Pancreas (tissue), 10 donors: ENCODE measurements around the gene NAB2. TPM values are rescaled to one million over a fixed set of nuclear protein-coding genes. Genes with fewer than 3 reads are reported as not detected.

ENCODE experiments used
- ATAC-seq, 4 donors: fragments of 200-7000 bp; cut with Tn5 transposase; one replicate each; pipeline versions ENCODE4 v1.8.0 to v1.9.1; 2020; ENCODE audit warnings: mild to moderate bottlenecking in 4 of 4, moderate library complexity in 4 of 4
- DNase-seq, 6 donors: peaks; one replicate each; pipeline ENCODE4 v3.0.0-alpha.2; 2020
- FAIRE-seq: peaks from 2 replicates; lab custom pipeline; 2012; peaks lifted over from hg19 to GRCh38; lab: Jason Lieb, UNC
- H3K27ac ChIP-seq, 4 donors: fragments of 200-600 bp; sonication (generic); 1 replicate in 3 of 4; 2 replicates in 1 of 4; pipeline versions ENCODE4 v1.5.0 to v1.8.0; 2020
- H3K27me3 ChIP-seq, 4 donors: fragments of 200-600 bp; one replicate each; pipeline ENCODE4 v1.8.0; 2021
- H3K36me3 ChIP-seq, 3 donors: fragments of 200-600 bp; sonication (generic) in 1 of 3; one replicate each; pipeline versions ENCODE4 v1.5.0 to v1.8.0; 2020 to 2021
- H3K4me1 ChIP-seq, 3 donors: fragments of 200-600 bp; one replicate each; pipeline ENCODE4 v1.8.0; 2021
- H3K4me3 ChIP-seq, 4 donors: fragments of 200-600 bp; sonication (generic) in 2 of 4; one replicate each; pipeline versions ENCODE4 v1.5.0 to v1.8.0; 2020 to 2021
- H3K9me3 ChIP-seq, 4 donors: fragments of 200-600 bp; one replicate each; pipeline ENCODE4 v1.8.0; 2021
- CTCF ChIP-seq, 4 donors: fragments of 200-600 bp; sonication (generic) in 3 of 4; IDR thresholded peaks; one replicate each; pipeline versions ENCODE4 v1.5.0 to v1.8.0; 2021; ENCODE audit warnings: antibody characterized with exemption in 4 of 4
- WGBS, 2 donors: extraction: QIAGEN DNeasy Blood & Tissue Kit; methylation state at CpG; one replicate each; pipeline ENCODE4 v1.1.7; 2013; 5-methylcytosine and 5-hydroxymethylcytosine counted together
- intact Hi-C, 3 donors: fragments of 100-400 bp; cut with DNase I; formaldehyde crosslinking; loops; one replicate each; pipeline versions ENCODE4 v1.11.1 to v1.14.2; 2022
- polyA plus RNA-seq, 2 donors: library from polyadenylated mRNA; stranded (reverse); fragments of 200-250 nt; gene quantifications; one replicate each; pipeline ENCODE4 v1.2.3, GENCODE V29; 2013
- total RNA-seq, 6 donors: library from RNA; stranded (reverse); fragmentation: NEBNext Ultra II Directional in 4 of 6; extraction: Animal tissue kit (Norgen Biotek cat#: 25700) in 4 of 6; gene quantifications; one replicate each; pipeline versions ENCODE4 v1.2.1 to v1.2.4, GENCODE V29; 2021 to 2023
- donor health status: healthy with polysubstance abuse.
- donor health status: DM: no; HTN: no; CAD: no; lungs with moderate emphysema.
- donor health status: DM: no; HTN: no; CAD: no.
- donor health status: control.
- donor health status: control.
- donor health status: Bipolar disorder and iron deficiency.
- donor health status: DM: yes; HTN: yes; CAD: no.
- donor health status: DM: no; HTN: no; CAD: no.
- donor health status: DM: no; HTN: no; CAD: no.
- donor health status: DM: yes; HTN: yes; CAD: no.

NAB2 gene
- total and polyA plus RNA-seq, 8 donors: 2.1 to 21.3 (median 5.6) TPM

GRCh38 chr12:57101892-57102695, 13.2 kb downstream of the NAB2 start:
- 66 to 72% methylated on average over 15 of the region's 15 CpGs for WGBS, 2 donors
- ATAC-seq (peak; percentile 53 to 72 (median 62)), FAIRE-seq (no peak), DNase-seq (no peak)
- no peak overlapping the region for H3K4me3 ChIP-seq
- H3K36me3 ChIP-seq: peaks cover 0 to 28% (median 0%) of the 10 kb centered on the region in 3 donors
- no peaks in the 10 kb centered on the region for H3K4me1 ChIP-seq
- no peaks in the 10 kb centered on the region for H3K9me3 ChIP-seq
- H3K27ac ChIP-seq: no peak overlapping the region
- H3K27me3 ChIP-seq: no peaks in the 10 kb centered on the region
- intact Hi-C loops: no loop called here
- TF ChIP-seq CTCF (IDR thresholded peaks at IDR 0.05): no peak

- Histone ChIP-seq H3K4me3 (no peak overlapping the region), H3K9me3 (no peaks in the 10 kb centered on the region), H3K36me3 (peaks cover 0 to 23% (median 0%) of the 10 kb centered on the region in 3 donors), H3K4me1 (no peaks in the 10 kb centered on the region), H3K27ac (no peak overlapping the region), H3K27me3 (no peaks in the 10 kb centered on the region)
- DNase-seq (no peak), ATAC-seq (no peak), FAIRE-seq (no peak)
- TF ChIP-seq CTCF (IDR thresholded peaks at IDR 0.05): no peak
- intact Hi-C loops: no loop called here
- WGBS, 2 donors: 88 to 89% methylated on average over 7 of the region's 7 CpGs
Observed at GRCh38 chr12:57103856-57104255, 14.9 kb downstream of the NAB2 start.

GRCh38 chr12:57104292-57104910, 15.5 kb downstream of the NAB2 start:
- Histone ChIP-seq H3K27ac (no peak overlapping the region), H3K36me3 (peaks cover 0 to 18% (median 0%) of the 10 kb centered on the region in 3 donors), H3K9me3 (no peaks in the 10 kb centered on the region), H3K27me3 (no peaks in the 10 kb centered on the region), H3K4me3 (no peak overlapping the region), H3K4me1 (peaks cover 0 to 2% (median 0%) of the 10 kb centered on the region in 3 donors)
- no peak for TF ChIP-seq CTCF (IDR thresholded peaks at IDR 0.05)
- intact Hi-C loops: no loop called here
- FAIRE-seq (no peak), DNase-seq (no peak), ATAC-seq (no peak)
- WGBS, 2 donors: 94% methylated on average over 12 of the region's 12 CpGs

- FAIRE-seq (no peak), ATAC-seq (no peak), DNase-seq (peak in 1 of 6 donors; percentile 54)
- Histone ChIP-seq H3K9me3 (no peaks in the 10 kb centered on the region), H3K4me3 (no peak overlapping the region), H3K27me3 (no peaks in the 10 kb centered on the region), H3K36me3 (peaks cover 0 to 10% (median 0%) of the 10 kb centered on the region in 3 donors), H3K4me1 (peaks cover 0 to 7% (median 0%) of the 10 kb centered on the region in 3 donors), H3K27ac (no peak overlapping the region)
- no peak for TF ChIP-seq CTCF (IDR thresholded peaks at IDR 0.05)
- intact Hi-C loops: no loop called here
- WGBS, 2 donors: 93 to 95% methylated on average over 13 to 14 of the region's 14 CpGs
Observed at GRCh38 chr12:57105011-57105753, 16.3 kb downstream of the NAB2 start.
